GM18519 (cell line): ENCODE data around the gene FNDC3A.
"Not testable (repeated sequence)": the region's sequence is repeated elsewhere in the genome, so short reads cannot be mapped to it uniquely, and the experiment has no call there.

Experiments
- ATAC-seq: cut with Tn5 transposase; IDR thresholded peaks from one replicate; pipeline ENCODE4 v1.9.1; 2021; ENCODE audit warnings: mild to moderate bottlenecking, moderate library complexity; ENCODE audit not compliant: unreplicated experiment, low FRiP score

FNDC3A gene

GRCh38 chr13:48976576-48977285 is 1.0 kb downstream of the FNDC3A start:
- peak; percentile 4 for ATAC-seq

DNA sequence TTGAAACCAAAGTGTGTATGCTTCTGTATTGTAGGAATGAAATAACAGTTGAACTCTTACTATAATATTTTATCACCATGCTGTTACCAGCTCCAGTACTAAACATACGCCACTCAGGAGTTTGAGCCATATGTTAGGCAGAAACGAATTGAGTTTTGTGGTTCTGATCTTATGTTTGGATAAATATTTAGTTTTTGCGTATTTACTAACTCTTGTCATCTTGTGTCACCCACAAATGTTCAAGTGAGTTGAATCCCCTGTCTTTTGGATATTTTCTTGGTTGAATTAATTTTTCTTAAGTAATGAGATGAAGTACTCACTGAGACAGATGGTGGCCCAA is 1.5 kb downstream of the FNDC3A start:
- no peak for ATAC-seq

- no peak for ATAC-seq
These were observed 2.3 kb downstream of the FNDC3A start for GRCh38 chr13:48977973-48978372.

- no peak for ATAC-seq
These were observed 3.4 kb downstream of the FNDC3A start for GRCh38 chr13:48978942-48979601.

GRCh38 chr13:48979892-48980291 is 4.2 kb downstream of the FNDC3A start:
- ATAC-seq, result peak; percentile 60

GRCh38 chr13:48983331-48983730 is 7.6 kb downstream of the FNDC3A start:
- no peak for ATAC-seq

GRCh38 chr13:48985756-48986155 is 10.0 kb downstream of the FNDC3A start:
- ATAC-seq, result no peak

DNA sequence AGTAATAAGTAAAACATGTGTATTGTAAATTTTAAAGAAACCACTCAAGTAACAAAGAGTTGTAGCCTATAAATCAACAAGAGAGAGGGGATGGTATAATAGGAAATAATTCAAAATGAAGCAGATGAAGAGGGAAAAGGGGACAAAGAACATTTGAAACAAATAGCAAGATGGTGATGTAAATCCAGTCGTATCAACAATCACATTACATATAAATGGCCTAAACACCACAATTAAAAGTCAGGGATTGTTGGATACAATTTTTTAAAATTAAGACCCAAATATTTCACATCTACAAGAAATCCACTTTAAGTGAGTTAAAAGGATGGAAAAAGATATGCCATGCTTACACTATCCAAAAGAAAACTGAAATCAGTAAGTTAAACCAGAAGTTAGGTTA is 15.2 kb downstream of the FNDC3A start:
- no peak for ATAC-seq

GRCh38 chr13:48993150-48993549 is 17.4 kb downstream of the FNDC3A start:
- ATAC-seq, result no peak

- peak; percentile 71 for ATAC-seq
These were observed 19.0 kb downstream of the FNDC3A start for GRCh38 chr13:48994706-48995105.

DNA sequence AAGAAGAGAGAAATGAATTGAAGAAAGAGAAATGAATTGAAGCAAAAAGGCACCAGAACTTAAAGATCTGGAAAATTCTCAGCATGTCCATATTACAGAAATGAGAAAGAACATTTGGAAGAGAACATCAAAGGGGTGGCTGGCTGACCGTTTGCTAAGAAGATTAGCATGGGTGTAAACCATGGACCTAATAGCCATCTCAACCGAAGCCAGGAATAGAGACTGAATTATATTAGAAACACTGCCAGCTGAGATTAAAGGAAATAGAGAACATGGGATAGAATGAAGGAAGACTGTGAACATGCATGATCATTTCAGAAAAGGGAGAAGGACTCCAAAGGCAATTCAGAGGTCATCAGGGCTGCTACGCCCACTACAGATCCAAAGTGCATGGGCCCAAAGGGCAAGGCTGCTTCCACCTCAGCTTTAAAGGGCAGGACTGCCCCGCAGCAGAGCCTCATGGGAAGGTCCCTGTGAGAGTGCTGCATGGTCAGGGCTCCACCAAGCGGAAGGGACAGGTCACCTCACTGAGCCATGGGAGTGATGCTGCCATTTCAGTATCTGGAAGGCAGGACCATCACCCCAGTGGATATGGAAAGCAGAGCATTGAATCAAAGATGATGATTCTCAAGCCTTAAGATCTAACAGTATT is 23.1 kb downstream of the FNDC3A start:
- ATAC-seq, result no peak

DNA sequence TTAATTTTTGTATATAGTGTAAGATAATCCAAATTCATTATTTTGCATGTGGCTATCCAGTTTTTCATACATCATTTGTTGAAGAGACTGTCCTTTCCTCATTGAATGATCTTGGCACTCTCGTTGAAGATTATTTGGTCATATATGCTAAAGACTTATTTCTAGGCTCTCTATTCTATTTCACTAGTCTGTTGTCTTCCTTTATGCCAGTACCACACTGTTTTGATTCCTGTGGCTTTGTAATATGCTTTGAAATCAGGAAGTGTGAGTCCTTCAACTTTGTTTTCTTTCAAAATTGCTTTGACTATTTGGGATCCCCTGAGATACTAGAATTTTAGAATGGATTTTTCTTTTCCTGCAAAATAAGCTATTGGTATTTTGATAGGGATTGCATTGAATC is 24.5 kb downstream of the FNDC3A start:
- no peak for ATAC-seq

DNA sequence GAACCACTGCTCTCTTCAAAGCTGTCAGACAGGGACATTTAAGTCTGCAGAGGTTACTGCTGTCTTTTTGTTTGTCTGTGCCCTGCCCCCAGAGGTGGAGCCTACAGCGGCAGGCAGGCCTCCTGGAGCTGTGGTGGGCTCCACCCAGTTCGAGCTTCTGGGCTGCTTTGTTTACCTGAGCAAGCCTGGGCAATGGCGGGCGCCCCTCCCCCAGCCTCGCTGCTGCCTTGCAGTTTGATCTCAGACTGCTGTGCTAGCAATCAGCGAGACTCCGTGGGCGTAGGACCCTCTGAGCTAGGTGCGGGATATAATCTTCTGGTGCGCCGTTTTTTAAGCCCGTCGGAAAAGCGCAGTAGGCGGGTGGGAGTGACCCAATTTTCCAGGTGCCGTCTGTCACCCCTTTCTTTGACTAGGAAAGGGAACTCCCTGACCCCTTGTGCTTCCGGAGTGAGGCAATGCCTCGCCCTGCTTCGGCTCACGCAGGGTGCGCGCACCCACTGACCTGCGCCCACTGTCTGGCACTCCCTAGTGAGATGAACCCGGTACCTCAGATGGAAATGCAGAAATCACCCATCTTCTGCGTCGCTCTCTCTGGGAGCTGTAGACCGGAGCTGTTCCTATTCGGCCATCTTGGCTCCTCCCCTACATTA is 43.4 kb downstream of the FNDC3A start:
- ATAC-seq, result not testable (repeated sequence)

DNA sequence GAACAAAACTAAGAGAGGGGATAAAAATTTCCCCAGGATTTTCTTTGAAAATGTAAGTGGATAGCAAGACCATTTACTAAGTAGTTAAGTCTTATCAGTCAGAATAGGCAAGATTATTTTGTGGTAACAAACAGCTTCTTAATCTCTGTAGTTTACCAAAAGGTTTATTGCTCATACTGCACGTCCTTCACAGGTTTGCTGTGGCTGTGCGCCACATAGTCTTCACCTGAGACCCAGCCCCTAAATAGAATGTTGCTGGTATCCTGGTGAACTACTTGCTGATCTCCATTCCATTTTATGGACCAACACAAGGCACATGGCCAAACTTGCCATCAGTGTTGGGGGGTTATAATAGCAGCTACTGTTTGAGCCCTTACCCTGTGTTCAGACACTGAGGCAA is 44.6 kb downstream of the FNDC3A start:
- no peak for ATAC-seq

- ATAC-seq, result no peak
These were observed 45.3 kb downstream of the FNDC3A start for GRCh38 chr13:49020940-49021553.

GRCh38 chr13:49021953-49022352 is 46.2 kb downstream of the FNDC3A start:
- ATAC-seq, result no peak

- ATAC-seq, result no peak
These were observed 46.9 kb downstream of the FNDC3A start for GRCh38 chr13:49022472-49023144.

DNA sequence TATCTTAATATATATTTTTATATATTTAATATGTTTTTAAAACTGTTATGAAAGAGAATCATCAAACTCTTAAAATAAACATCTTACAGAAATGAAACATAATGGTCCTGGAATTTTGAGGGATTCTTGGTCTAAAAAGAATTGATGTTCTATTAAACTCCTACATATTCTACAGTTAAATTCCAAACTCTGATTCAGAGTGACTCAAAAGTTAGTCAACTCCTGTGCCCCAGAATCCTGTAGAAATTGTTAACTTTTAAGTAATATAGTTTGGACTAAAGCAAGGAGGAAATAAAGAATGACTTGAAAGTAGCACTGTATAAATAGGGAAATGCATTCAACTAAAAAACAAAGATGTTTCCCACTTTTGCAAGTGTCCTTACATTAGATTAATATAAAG is 47.7 kb downstream of the FNDC3A start:
- ATAC-seq, result no peak

GRCh38 chr13:49026851-49027250 is 51.1 kb downstream of the FNDC3A start:
- ATAC-seq, result no peak

- ATAC-seq, result no peak
These were observed 53.9 kb downstream of the FNDC3A start for GRCh38 chr13:49029570-49029969.
